Choroid plexus epithelial cell (primary cell): ENCODE data around the gene CTCF.
"Not testable (repeated sequence)": the region's sequence is repeated elsewhere in the genome, so short reads cannot be mapped to it uniquely, and the experiment has no call there.

Experiments used
- DNase-seq: peaks from one replicate; pipeline ENCODE4 v3.0.0-alpha.2; 2010; ENCODE audit warnings: low read depth
- H3K4me3 ChIP-seq: 2 replicates; pipeline ENCODE4 v1.5.1; 2011; ENCODE audit warnings: low read depth, mild to moderate bottlenecking, control low read depth, low read length, moderate library complexity
- CTCF ChIP-seq: conservative IDR thresholded peaks from 2 replicates; pipeline ENCODE4 v1.5.1; 2011; ENCODE audit warnings: low read depth, mild to moderate bottlenecking, control low read depth, inconsistent platforms, low read length, moderate library complexity

CTCF gene

GRCh38 chr16:67562526-67562917 is at the start of gene CTCF:
TSS of gene CTCF (plus strand) at chr16:67562526. CDS start at chr16:67610833, 48,307 bp downstream.
- peak; percentile 40 for TF ChIP-seq CTCF
- peak; percentile 86 for DNase-seq

GRCh38 chr16:67513892-67514291 is 48.4 kb upstream of the CTCF start:
- H3K4me3 ChIP-seq, DNase-seq: not testable (repeated sequence)

More at GRCh38 chr16:67562526-67562917, at the start of gene CTCF:
- peak within 1 kb of the TSS; percentile 94 for H3K4me3 ChIP-seq

GRCh38 chr16:67514382-67514828 is 47.9 kb upstream of the CTCF start:
- DNase-seq = peak; percentile 93
- H3K4me3 ChIP-seq = no peak overlapping the region

GRCh38 chr16:67516296-67517154 is 45.8 kb upstream of the CTCF start:
- H3K4me3 ChIP-seq = no peak overlapping the region
- no peak for TF ChIP-seq CTCF
- DNase-seq = peak; percentile 24

More at GRCh38 chr16:67514382-67514828, 47.9 kb upstream of the CTCF start:
- peak; percentile 82 for TF ChIP-seq CTCF

- TF ChIP-seq CTCF = no peak
- no peak overlapping the region for H3K4me3 ChIP-seq
- DNase-seq = no peak
These were observed 45.2 kb upstream of the CTCF start for GRCh38 chr16:67517155-67517445.

- no peak for TF ChIP-seq CTCF
- no peak for DNase-seq
- no peak overlapping the region for H3K4me3 ChIP-seq
These were observed 44.5 kb upstream of the CTCF start for GRCh38 chr16:67517661-67518423.

- TF ChIP-seq CTCF = no peak
- no peak for DNase-seq
- no peak overlapping the region for H3K4me3 ChIP-seq
These were observed 43.6 kb upstream of the CTCF start for GRCh38 chr16:67518676-67519075.
